CMK (cell line): ENCODE data around the gene CDK17.

Experiments used
- DNase-seq: peaks from one replicate; pipeline ENCODE4 v3.0.0-alpha.2; 2010; ENCODE audit warnings: low read depth

Gene CDK17

DNA sequence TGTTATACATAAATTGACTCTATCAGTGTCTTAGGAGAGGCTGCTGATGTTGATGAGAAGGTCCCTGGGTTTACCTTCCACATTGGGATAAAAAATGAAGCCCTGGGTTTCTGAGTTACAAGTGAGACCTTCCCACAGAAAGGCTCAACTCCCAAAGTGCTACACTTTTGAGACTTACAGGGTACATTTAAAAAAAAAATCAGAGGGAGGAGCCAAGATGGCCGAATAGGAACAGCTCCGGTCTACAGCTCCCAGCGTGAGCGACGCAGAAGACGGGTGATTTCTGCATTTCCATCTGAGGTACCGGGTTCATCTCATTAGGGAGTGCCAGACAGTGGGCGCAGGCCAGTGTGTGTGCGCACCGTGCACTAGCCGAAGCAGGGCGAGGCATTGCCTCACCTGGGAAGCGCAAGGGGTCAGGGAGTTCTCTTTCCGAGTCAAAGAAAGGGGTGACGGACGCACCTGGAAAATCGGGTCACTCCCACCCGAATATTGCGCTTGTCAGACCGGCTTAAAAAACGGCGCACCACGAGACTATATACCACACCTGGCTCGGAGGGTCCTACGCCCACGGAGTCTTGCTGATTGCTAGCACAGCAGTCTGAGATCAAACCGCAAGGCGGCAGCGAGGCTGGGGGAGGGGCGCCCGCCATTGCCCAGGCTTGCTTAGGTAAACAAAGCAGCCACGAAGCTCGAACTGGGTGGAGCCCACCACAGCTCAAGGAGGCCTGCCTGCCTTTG, 84.3 kb downstream of the CDK17 start:
- peak; percentile 24 for DNase-seq

DNA sequence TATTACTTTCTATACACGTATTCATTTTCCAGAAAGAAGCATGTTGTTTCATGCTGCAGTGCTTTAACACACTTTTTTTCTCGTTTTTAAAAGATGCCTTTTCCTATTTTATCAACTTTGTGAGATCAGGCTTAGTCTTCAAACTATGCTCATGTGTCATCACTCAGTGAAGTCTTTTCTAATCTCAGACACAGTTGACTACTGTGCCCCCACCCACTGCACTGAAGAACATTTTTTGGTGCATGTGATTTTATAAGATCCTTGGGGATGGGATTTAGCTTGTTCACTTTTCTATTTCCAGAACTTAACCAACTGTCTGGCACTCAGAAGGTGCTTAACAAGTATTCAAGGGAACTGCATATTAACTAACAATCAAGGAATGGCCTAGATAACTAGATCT, 85.5 kb downstream of the CDK17 start:
- DNase-seq: no peak

- no peak for DNase-seq
Measured at GRCh38 chr12:96313606-96314005, 86.6 kb downstream of the CDK17 start.

DNA sequence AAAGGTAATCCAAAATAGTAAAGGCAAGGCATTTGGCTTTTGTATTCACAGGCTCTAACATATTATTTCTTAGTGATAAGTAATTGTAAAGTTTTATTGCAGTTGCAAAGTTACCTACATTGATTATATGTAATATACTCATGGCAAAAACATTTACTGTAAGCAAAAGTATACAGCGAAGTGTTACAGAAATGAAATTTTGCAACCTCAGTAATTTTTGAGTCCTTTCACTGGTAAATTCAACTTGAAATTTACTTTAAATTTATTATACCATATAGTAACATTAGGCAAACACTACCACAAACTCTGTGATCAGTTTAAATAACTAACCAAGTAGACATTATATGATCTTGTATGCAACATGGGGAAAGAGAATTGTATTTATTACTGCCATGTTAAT, 89.0 kb downstream of the CDK17 start:
- no peak for DNase-seq

GRCh38 chr12:96310067-96310466, 90.2 kb downstream of the CDK17 start:
- no peak for DNase-seq

DNA sequence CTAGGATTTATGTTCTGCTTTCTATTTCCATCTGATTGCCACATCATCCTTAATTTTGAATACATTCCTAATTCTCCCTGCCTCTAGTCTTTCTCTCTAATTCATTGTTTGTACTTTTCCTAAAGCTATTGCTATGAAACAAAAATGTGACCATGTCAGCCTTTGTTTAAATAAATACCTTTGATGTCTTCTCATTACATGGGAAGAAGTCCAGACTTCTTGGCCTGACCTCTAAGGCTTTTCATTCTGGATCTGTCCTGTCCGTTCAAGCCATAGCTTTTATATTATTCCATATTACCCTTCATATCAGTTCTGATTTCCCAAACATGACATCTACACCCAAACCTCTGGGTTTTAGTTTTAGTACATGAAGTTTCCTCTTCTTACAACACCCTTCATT, 91.4 kb downstream of the CDK17 start:
- no peak for DNase-seq

GRCh38 chr12:96305665-96306064, 94.6 kb downstream of the CDK17 start:
- no peak for DNase-seq

GRCh38 chr12:96303653-96304052, 96.6 kb downstream of the CDK17 start:
- DNase-seq: no peak

- DNase-seq: no peak
Measured at GRCh38 chr12:96302687-96303310, 97.4 kb downstream of the CDK17 start.

DNA sequence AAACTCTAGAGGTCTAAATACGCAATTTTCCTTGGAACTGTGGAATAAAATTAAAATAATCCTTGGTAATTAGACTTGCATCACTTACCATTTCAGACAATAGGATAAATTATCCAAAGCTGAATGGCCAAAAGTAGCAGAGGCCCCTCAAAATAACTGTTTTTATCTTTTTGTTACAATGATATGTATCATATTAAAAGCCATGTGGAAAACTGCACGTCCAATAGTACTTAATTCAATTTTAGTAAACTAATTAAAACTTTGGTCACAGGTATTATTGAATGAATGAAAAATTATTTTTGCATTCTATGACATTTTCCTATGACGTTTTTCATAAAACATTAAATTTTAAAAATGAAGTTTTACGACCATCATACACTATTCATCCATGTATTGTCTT, 98.5 kb downstream of the CDK17 start:
- DNase-seq: no peak

- no peak for DNase-seq
Measured at GRCh38 chr12:96300064-96300463, 100.2 kb downstream of the CDK17 start.

GRCh38 chr12:96297504-96297903, 102.7 kb downstream of the CDK17 start:
- no peak for DNase-seq

- DNase-seq: no peak
Measured at GRCh38 chr12:96295532-96296160, 104.6 kb downstream of the CDK17 start.

DNA sequence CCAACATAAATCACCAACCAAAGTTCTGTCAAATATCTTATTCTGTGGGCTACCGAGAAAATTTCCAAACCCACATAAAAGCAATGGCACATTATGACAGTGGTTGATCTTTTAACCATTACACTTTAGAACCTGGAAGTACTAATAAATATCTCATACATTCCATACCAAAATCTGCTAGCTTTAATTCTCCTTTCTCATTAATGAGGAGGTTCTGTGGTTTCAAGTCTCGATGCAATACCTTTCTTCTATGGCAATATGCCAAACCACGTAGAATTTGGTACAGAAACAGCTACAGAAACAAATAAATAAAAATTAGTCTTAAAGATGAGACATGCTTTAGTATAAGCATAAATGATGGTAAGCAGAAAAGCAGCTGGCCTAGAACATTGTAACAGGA, 105.4 kb downstream of the CDK17 start:
- DNase-seq: no peak

DNA sequence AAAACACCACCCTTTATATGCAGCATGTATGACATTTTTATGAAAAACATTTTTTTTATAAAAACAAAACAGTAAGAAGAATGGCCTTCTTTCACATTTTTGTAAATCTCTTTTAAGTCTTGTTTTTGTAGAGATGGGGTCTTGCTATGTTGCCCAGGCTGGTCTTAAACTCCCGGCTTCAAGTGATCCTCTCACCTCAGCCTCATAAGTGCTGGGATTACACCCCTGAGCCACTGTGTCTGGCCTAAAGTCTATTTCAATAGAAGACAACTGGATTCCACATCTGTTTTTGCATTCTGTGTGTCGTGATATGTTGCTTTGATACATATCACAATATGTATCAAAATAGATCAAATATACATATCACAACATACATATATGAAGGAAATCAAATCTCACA, 107.1 kb downstream of the CDK17 start:
- DNase-seq: no peak

DNA sequence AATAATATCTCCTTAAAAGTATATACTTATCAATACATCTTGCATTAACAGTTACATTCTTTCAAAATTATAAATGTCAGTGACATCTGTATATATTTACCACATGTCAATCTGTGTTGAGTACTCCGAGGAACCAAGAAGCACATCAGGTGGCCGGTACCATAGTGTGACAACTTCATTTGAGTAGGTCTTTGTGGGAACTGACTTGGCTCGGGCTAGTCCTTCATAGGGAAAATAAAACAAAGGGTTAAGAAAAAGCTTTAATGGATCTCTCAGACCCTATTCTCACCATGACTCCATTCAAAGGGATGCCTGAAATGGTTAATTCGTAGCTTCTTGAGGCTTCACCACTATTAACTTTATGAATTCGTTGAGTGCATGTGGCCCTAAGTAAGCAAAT, 111.2 kb downstream of the CDK17 start:
- no peak for DNase-seq

DNA sequence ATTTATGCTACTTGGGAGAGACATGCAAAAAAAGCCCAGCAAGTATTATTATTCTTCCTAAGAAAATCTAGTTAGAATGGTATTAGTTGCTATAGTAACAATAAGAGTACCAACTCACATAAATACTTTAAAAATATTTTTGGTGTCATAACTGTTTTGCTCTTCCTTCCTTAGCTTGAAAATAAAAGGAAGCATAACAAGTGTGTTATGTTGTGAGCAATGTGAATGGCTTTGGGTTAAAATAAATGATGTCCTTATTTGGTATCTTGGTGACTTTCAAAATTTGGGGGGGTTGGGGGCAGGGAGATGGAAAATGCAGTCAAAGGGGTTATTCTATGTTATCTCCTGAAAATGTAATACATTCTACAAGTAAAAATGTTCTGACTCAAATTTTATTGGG, 115.1 kb downstream of the CDK17 start:
- DNase-seq: no peak

DNA sequence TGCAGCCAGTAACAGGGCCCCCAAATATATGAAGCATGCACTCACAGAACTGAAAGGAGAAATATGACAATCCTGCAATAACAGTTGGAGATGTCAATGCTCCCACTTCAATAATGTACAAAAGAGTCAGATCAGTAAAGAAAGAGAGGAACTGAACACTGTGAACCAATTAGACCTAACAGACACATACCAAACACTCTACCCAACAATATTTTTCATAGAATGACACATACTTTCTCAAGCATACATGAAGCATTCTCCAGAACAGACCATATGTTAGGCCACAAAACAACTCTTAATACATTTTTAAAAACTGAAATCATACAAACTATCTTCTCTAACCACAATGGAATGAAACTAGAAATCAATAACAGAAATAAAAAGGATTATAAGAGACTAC, 125.9 kb downstream of the CDK17 start:
- no peak for DNase-seq

DNA sequence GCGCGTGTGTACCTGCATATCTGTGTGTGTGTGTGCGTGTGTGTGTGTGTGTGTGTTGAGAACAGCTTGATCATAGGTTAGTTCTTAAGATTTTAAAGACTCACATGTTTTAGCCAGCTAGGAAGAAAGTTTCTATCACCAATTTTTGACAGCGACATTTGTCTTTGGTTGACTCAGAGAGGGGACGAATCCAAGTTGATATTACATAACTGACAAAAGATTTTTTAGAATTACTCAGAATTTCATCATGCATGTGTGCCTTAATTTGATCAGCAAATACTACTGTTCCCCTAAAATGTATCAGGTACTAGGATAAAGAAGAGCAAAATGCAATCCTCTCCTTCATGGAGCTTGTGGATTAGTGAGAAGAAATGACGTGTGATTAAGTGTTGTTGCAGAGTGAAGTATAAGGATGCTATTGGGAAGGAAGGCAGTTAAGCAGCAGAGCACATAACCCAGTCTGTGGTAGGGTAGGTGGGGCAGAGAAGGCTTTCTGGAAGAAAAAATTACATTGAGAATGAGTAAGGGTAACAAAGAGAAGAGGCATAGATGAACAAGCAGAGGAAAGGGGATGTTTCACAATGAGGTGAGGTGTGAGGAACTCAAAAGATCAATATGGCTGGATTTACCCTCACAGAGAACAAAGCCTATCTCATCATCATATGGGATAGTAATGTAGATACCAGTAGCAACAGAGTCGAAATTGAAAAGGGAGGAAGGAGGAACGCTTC, 128.6 kb downstream of the CDK17 start:
- no peak for DNase-seq

- no peak for DNase-seq
Measured at GRCh38 chr12:96266238-96266637, 134.0 kb downstream of the CDK17 start.

- DNase-seq: no peak
Measured at GRCh38 chr12:96265836-96266235, 134.4 kb downstream of the CDK17 start.

GRCh38 chr12:96265400-96265799, 134.8 kb downstream of the CDK17 start:
- no peak for DNase-seq

GRCh38 chr12:96263449-96263902, 136.8 kb downstream of the CDK17 start:
- no peak for DNase-seq
